Amniotic stem cell (primary cell): ENCODE results near the gene SNCG.
A peak's percentile ranks its signal among the peaks of the same experiment; 100 is the strongest.
"Not testable (repeated sequence)": the region's sequence is repeated elsewhere in the genome, so short reads cannot be mapped to it uniquely, and the experiment has no call there.

Experiments
- DNase-seq: peaks from one replicate; lab custom pipeline; 2025; lab: John Stamatoyannopoulos, UW

SNCG gene

GRCh38 chr10:86958116-86958900, at the start of gene SNCG:
Gene SNCG, plus strand, starts transcription at chr10:86958599. Its CDS starts 99 bp downstream, at chr10:86958698.
- no peak for DNase-seq

- no peak for DNase-seq
Observed at GRCh38 chr10:86914734-86915133, 43.7 kb upstream of the SNCG start.

DNA sequence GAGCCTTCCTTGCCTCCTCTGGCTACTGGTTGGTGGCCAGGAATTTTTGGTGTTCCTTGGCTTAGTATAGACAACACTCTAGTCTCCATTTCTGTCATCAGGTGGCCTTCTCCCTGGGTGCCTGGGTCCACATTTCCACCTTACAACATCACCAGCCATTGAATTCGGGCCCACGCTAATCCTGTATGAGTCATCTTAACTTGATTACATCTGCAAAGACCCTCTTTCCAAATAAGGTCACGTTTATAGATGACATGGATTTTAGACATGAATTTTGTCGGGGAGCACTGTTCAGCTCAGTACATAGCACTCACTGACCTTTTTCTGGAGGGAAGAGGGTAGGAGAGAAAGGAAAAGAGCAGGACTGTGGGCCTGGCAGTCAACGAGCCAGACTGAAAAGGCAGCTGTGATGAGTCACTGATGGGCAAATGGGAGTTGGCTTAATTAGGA, 40.4 kb upstream of the SNCG start:
- DNase-seq, result peak; percentile 10

- no peak for DNase-seq
Observed at GRCh38 chr10:86922553-86922961, 35.8 kb upstream of the SNCG start.

DNA sequence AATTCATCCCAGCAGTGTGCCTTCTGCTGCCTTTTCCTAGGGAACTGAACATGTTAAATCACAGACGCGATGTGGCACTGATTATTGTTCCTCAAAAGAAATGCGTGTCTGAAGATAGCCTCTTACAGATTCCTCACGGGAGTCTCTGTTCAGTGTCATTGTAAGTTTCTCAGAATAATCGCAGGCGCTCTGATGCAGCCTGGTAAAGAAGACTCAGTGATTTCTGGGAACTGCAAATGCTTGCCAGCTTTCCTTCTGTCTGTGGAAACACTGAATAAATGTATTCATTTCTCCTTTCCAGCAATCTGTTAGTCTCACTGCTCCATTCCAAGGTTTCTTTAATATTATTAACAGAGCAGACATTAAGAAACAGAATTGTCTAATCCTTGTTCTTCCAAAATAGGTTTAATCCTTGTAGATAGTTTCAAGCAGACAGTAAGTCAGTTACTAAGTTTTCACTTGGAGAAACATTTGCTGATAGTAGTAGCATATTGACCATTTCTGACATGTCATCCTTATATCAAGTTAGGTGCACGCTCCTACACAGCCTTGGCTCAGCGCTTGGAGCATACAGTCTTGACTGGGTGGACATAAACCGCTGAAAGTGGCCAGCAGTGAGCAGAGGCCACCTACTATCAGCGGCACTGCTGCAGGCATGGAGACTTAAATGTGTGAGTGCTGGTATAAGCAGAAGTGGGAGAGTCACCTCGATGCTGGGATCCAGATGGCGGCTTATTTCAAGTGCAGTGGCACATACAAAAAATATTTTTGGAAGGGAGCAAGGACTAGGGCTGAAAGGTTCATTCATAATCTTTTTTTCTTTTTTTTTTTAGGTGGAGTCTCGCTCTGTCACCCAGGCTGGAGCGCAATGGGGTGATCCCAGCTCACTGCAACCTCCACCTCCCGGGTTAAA, 28.7 kb upstream of the SNCG start:
- DNase-seq, result no peak

DNA sequence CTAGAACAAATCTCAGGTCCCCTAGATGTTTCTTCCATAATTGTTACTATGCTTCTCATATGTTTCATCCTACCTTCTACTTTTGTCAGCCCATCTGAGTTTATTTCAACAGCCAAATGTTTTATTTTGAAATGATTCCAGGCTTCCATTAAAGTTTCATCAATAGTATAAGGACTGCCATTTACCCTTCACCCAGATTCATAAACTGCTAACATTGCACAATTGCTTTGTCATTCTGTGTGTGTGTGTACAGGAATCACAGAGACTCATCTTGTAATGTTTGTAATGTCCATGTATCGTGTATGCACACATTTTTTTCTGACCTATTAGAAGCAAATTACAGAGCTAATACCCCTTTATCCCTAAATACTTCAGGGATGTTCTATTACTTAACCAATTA, 26.5 kb upstream of the SNCG start:
- DNase-seq, result no peak

GRCh38 chr10:86932674-86933073, 25.7 kb upstream of the SNCG start:
- no peak for DNase-seq

DNA sequence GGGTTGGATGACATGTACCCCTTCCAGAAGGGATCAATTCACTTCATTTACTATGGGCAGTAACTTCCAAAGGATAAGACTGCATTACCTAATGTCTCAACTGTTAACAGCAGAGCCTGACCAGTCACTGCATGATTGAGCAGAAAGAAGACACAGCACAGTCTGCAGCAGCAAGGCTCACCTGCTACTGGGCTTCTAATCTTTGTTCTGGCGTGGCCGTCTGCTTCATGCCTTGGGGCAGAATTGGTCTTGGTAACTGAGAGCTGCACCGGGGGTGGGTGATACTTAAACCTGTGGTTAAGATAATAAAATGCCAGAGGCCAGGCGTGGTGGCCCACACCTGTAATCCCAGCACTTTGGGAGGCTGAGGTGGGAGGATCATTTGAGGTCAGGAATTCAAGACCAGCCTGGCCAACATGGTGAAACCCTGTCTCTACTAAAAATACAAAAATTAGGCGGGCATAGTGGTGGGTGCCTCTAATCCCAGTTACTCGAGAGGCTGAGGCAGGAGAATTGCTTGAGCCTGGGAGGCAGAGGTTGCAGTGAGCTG, 24.2 kb upstream of the SNCG start:
- DNase-seq, result not testable (repeated sequence)

DNA sequence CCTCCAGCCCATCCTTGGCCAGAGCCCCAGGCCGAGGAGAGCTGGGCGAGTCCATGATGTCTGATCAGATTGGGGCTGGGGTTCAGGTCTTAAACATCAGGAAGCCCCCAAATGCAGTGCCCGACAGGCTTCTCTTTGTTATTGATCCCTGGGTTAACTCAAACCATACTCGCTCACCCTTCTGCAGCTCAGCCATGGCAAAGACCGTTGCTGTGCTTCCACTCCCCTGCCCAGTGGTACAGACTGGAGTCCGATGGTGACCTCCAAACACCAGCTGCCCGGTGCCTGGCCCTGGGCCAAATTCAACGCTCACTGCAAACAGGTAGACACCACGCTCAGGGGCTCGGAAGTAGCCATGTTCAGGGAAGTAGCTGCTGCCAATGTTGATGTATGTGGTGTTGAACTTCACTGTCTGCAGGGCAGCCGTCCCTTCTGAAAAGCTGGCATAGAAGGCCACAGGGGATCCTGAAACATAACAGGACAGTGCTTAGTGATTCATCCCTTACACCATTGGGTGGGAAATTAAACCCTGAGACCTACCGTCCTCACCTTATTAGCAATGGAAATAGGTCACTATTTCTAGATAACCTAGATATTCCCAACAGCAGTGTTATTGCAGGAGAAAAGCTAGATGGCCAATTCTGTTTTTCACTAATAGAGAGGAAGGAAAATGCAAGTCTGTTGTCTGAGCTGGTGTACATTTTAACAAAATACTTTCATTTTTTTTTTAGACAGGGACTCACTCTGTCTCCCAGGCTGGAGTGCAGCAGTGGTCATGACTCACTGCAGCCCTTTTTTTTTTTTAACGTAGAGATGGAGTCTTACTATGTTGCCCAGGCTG, 21.5 kb upstream of the SNCG start:
- DNase-seq, result no peak

GRCh38 chr10:86937502-86938154, 20.8 kb upstream of the SNCG start:
- no peak for DNase-seq

DNA sequence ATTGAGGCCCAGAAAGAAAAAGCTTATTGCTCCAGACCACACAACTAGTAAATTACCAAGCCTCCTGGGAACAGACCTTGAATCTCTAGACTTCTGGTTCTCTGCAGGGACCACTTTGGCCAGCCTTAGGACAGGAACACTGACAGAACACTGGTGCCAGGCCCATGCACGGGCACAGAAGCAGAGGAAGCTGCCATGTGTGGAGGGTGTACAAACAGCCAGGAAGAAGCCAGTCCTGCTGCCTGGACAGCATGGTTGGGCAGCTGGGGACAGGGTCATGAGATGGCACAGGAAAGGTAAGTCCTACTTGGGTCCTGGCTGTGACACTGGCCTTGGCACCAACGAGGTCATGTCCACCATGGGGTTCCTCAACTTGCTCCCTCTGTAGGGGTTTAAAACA, 20.1 kb upstream of the SNCG start:
- no peak for DNase-seq

- not testable (repeated sequence) for DNase-seq
Observed at GRCh38 chr10:86940076-86940475, 18.3 kb upstream of the SNCG start.

DNA sequence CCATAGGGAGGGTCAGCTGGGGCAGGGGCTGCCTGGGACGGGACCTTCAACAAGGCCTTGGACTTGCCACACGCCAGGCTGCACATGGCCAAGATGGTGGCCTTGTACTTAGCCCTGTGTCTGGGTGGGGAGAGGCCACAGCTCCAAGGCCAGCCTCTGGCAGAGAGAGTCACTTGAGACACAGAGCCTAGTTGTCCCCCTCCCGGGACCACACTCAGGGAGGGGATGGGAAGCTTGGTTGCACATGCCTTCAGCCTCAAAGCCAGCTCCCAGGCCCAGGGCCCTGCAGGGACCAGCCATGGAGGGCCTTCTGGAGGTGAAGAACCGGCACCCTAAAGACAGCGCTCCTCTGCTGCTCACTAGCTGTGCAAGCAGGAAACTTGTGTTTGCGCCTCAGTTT, 17.7 kb upstream of the SNCG start:
- no peak for DNase-seq

DNA sequence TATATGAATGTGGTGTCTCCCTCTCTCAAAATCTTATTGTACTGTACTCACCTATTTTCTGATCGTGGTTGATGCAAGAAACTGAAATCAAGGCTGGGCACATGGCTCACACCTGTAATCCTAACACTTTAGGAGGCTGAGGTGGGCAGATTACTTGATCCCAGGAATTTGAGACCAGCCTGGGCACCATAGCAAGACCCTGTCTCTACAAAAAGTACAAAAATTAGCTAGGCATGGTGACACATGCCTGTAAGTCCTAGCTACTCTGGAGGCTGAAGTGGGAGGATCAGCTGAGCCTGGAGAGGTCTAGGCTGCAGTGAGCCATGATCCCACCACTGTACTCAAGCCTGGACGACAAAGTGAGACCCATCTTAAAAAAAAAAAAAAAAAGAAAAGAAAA, 17.0 kb upstream of the SNCG start:
- DNase-seq, result no peak

DNA sequence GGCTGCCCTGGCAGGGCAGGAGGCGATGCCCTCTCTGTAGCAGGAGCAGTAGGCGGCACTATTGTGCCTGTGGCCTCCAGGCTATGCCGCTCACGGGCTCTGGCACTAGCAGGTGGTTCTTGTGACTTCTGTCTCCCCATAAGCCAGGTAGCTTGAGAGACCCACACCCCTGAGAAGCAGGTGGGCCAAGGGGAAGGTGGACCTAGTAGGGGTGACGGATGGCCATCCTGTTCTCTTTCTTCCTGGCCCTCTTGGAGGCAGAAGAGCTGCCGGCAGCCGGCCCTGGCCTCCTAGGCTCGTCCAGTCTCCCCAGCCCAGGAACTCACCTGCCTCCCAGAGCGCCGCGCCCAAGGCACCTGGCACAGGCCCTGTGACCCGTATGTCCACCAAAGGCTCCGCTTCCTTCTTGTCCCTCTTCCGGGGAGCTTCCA, 16.4 kb upstream of the SNCG start:
- no peak for DNase-seq

DNA sequence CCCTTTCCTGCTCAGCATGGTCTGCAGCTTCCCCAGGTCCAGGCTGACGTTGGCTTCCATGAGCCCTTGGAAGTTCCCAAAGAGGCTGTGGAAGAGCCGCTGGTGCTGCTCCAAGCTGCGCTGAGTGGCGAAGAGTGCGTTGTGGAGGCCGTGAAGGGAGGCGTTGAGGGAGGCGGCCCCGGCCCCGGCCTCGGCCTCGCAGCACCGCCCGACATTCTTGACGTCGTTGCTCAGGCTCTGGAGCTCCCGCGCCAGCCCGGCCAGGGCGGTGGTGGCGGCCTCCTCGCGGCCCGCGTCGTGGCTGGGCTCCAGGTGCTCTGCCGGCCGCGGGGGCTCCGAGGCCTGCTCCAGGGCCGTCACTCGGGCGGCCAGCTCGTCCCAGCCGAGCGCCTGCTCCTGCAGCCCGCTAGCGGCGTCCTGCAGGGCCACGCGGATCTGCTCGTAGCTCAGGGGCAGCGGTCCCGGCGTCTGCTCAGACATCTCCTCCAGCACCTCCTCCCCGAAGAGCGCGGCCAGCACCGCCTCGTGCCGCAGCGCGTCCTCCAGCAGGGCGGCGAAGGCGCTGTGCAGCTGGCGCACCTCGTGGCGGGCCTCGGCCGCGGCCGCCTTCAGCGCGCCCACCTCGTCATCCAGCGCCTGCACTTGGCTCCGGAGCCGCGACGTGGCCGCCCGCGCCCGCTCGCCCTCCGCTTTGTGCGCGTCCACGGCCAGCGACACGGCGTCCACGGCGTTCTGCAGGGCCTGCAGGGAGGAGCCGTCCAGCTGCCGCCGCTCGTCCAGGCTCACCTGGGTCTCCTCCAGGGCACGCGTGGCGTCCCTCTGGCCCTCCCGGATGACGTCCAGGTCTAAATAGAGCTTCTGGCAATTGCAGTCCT, 15.7 kb upstream of the SNCG start:
- DNase-seq, result no peak

GRCh38 chr10:86943316-86944030, 14.9 kb upstream of the SNCG start:
- DNase-seq, result no peak

GRCh38 chr10:86944031-86944419, 14.4 kb upstream of the SNCG start:
- no peak for DNase-seq

- no peak for DNase-seq
Observed at GRCh38 chr10:86944471-86944870, 13.9 kb upstream of the SNCG start.

GRCh38 chr10:86944907-86945306, 13.5 kb upstream of the SNCG start:
- no peak for DNase-seq
